Measurements from ENCODE around the gene ZDHHC22. TPM values are rescaled to one million over a fixed set of nuclear protein-coding genes. Genes with fewer than 3 reads are reported as not detected.
A peak's percentile ranks its signal among the peaks of the same experiment; 100 is the strongest.

ZDHHC22 gene
- total and polyA plus RNA-seq, 2 of the 13 experiments (the other 11 are each of a cell fraction or from before 2014, with no cell fraction given), result not detected

- no peak for TF ChIP-seq CSRNP1 (CRISPR knock-in tag; IDR thresholded peaks at IDR 0.05)
- no peak for TF ChIP-seq MED13 (CRISPR knock-in tag; IDR thresholded peaks at IDR 0.05)
- no peak for TF ChIP-seq PREB (CRISPR knock-in tag; IDR thresholded peaks at IDR 0.05)
- TF ChIP-seq AHR (CRISPR knock-in tag; IDR thresholded peaks at IDR 0.05), result no peak
- 0 out of 2 replicates have a peak, but pooled peaks have one; percentile 59 for TF ChIP-seq CCDC6 (CRISPR knock-in tag; IDR thresholded peaks at IDR 0.05)
- no peak for TF ChIP-seq BRD4 (CRISPR knock-in tag; IDR thresholded peaks at IDR 0.05)
- peak; percentile 56; the same call in 1 of the 2 replicates for TF ChIP-seq UBTF (CRISPR knock-in tag; IDR thresholded peaks at IDR 0.05)
- no peak for TF ChIP-seq ZFP36L2 (CRISPR knock-in tag; IDR thresholded peaks at IDR 0.05)
- no peak for TF ChIP-seq ZBTB21 (CRISPR knock-in tag; IDR thresholded peaks at IDR 0.05)
- no peak for TF ChIP-seq HNRNPK (IDR thresholded peaks at IDR 0.05; ENCODE audit: low read depth, low read length, poor library complexity, severe bottlenecking)
- peak; percentile 91 for TF ChIP-seq MYPOP (CRISPR knock-in tag; IDR thresholded peaks at IDR 0.05)
- no peak for TF ChIP-seq ARID5B (CRISPR knock-in tag; IDR thresholded peaks at IDR 0.05)
- no peak for TF ChIP-seq ATF4 (CRISPR knock-in tag; IDR thresholded peaks at IDR 0.05)
- TF ChIP-seq ZFP36 (IDR thresholded peaks at IDR 0.05; ENCODE audit: borderline replicate concordance, low read depth, low read length, partially characterized antibody), result no peak
- TF ChIP-seq HMG20A (CRISPR knock-in tag; IDR thresholded peaks at IDR 0.05; ENCODE audit: borderline replicate concordance), result no peak
- TF ChIP-seq GATA4 (IDR thresholded peaks at IDR 0.05; ENCODE audit: borderline replicate concordance, low read depth), result no peak
- 0 out of 2 replicates have a peak, but pooled peaks have one; percentile 24 for TF ChIP-seq RAD21 (CRISPR knock-in tag; IDR thresholded peaks at IDR 0.05)
- no peak for TF ChIP-seq PHF5A (CRISPR knock-in tag; IDR thresholded peaks at IDR 0.05; ENCODE audit: low read depth, unreplicated experiment)
These were observed at the start of gene ZDHHC22 (continued) for GRCh38 chr14:77141214-77142004.

All from HepG2 (cell line).